Stimulated activated CD4-positive, alpha-beta T cell treated with anti-CD3 and anti-CD28 coated beads, Interleukin-2, amount 100 ng/mL, for 4 hours (primary cell): Measurements from ENCODE around the gene PRKCA.
"Not testable (repeated sequence)": the region's sequence is repeated elsewhere in the genome, so short reads cannot be mapped to it uniquely, and the experiment has no call there.

Experiments
- DNase-seq: peaks from one replicate; pipeline ENCODE4 v3.0.0-alpha.2; 2020; ENCODE audit warnings: low read depth

PRKCA gene

GRCh38 chr17:66353937-66354401 lies 51.6 kb downstream of the PRKCA start:
- no peak for DNase-seq

DNA sequence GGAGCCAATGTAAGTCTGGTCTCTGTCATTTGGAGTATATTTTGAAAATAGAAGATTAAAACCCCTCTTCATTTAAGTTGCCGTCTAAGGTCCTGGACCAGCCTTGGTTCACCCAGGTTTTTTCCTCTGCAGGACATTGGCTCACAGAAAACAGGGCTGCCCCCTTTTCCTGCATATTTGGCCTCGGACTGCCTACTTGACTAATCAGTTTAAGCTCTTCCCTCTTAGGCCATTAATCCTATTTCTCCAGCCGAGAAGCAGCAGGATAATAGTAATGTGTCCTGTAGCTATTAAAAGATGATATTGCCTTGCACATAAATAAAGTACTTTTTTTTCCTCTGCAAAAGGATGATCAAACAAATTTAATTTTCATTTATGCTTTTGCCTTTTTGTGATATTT lies 52.1 kb downstream of the PRKCA start:
- DNase-seq: no peak

- no peak for DNase-seq
Observed at GRCh38 chr17:66354981-66355380, 52.6 kb downstream of the PRKCA start.

- no peak for DNase-seq
Observed at GRCh38 chr17:66355510-66355909, 53.1 kb downstream of the PRKCA start.

GRCh38 chr17:66357037-66357436 lies 54.6 kb downstream of the PRKCA start:
- no peak for DNase-seq

DNA sequence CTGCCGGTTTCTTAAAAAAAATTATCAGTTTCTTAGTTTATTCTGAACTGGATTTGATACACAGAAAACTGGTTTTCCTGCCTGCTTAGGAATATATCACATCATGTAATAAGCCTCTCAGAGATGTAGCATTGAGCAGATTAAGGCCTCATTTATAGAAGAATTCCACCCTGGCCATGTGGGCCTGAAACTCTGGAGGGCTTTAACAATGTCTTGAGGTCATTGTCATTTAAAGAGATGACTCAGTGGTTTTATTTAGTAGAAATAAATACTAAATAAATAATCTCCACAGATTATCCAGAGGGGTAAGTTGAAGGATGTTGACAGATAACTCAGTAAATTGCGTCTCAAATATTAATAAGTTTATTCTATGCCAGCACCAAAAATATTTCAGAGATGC lies 56.9 kb downstream of the PRKCA start:
- no peak for DNase-seq

GRCh38 chr17:66360961-66361565 lies 58.6 kb downstream of the PRKCA start:
- not testable (repeated sequence) for DNase-seq

DNA sequence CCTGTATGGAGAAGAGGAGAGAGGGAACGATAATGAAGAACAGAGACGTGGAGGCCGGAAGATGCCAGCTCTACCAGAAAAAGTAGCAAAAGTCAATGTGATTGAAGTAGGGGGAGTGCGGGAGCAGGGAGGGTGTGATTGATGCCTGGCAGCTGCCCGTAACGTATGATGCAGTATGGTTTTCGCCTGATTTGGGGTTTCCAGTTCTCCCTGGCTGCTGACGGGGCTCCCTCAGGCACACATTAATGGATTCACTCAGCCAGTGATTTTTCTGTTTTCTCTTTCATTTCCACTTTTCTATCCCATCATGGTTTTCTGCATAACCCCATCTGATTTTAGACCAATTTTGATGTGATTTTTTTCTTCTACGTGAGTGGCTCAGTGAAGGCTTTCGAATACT lies 62.1 kb downstream of the PRKCA start:
- no peak for DNase-seq

- no peak for DNase-seq
Observed at GRCh38 chr17:66364990-66365490, 62.6 kb downstream of the PRKCA start.

- DNase-seq: no peak
Observed at GRCh38 chr17:66365903-66366302, 63.5 kb downstream of the PRKCA start.

DNA sequence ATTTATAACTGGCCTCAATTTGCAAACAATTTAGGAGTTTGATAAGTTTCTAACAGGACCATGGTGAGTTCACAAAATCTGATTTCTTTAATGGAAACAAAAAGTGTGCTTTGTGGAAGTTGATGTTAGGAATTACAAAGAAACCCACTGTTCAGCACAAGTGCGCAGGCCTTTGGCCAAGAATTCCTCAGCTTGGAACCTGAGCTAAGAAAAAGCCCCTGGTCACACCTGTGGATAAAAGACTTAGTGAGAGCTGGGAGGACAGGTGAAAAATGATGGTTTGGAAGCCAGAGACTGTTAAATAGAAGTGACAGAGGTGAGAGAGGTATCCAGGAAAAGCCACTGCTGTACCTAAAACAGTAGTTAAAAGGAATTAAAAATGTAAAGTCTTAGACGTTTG lies 64.7 kb downstream of the PRKCA start:
- no peak for DNase-seq

DNA sequence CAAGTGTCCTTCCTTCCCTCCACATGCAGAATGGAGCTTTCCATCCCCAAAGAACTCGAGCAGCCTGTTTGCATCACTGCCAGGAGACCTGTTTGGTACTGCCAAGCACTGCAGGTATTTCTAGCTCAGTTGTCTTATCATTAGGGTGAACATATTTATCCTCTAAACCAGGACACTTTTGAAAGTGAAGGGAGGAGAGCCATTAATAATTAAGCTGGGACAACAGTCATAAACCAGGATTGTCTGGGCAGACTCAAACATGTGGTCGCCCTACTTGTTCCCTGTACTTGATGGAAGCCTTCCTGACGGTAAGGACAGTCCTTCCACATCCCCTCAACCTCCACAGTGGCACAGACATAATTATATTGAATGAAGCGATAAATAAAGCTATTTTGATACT lies 67.4 kb downstream of the PRKCA start:
- no peak for DNase-seq

DNA sequence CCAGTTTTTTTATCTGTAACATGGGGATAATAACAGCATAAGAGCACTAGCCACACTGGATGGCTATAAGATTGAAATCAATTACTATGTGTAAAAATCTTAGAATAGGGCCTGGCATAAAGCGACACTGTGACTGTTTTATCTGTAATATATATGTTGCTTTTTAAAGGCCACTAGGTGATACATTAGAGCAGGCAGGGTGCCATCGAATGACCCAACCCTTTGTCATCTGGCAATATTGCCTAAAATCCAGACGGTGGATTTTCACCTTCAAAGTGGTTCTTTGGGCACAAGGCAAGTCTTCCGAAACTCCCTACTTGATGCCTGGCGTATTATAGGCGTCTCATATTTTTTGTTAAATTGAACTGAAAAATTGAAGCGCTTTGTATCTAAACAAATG lies 69.1 kb downstream of the PRKCA start:
- DNase-seq: no peak

- DNase-seq: no peak
Observed at GRCh38 chr17:66372182-66372581, 69.8 kb downstream of the PRKCA start.

DNA sequence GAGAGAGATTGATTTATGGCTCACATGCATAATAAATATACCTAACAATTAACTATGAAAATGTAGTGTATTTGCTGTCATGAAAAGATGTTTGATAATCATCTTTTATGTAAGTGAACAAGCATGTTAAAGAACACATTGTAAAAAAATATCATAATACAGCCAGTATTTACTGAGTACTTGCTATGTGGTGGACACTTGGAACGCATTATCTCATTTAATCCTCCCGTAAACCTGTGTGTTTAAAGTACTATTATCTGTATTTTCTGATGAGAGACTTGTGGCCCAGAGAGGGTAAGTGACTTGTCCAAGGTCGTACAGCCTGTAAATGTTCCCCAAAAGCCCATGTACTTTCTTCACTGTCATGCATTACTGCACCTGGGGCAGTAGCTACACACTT lies 70.7 kb downstream of the PRKCA start:
- no peak for DNase-seq

- DNase-seq: peak; percentile 3
Observed at GRCh38 chr17:66373944-66374817, 71.8 kb downstream of the PRKCA start.

- DNase-seq: no peak
Observed at GRCh38 chr17:66375121-66375520, 72.7 kb downstream of the PRKCA start.

GRCh38 chr17:66378296-66378695 lies 75.9 kb downstream of the PRKCA start:
- no peak for DNase-seq

GRCh38 chr17:66379544-66379943 lies 77.1 kb downstream of the PRKCA start:
- no peak for DNase-seq

GRCh38 chr17:66379996-66380395 lies 77.6 kb downstream of the PRKCA start:
- DNase-seq: no peak

- no peak for DNase-seq
Observed at GRCh38 chr17:66381701-66382362, 79.4 kb downstream of the PRKCA start.

GRCh38 chr17:66383333-66383732 lies 80.9 kb downstream of the PRKCA start:
- no peak for DNase-seq
